Upper lobe of right lung (tissue), 1 donor: ENCODE results near the gene WWOX. TPM values are rescaled to one million over a fixed set of nuclear protein-coding genes. Genes with fewer than 3 reads are reported as not detected.

Source experiments
- ATAC-seq: fragments of 200-7000 bp; cut with Tn5 transposase; one replicate; pipeline ENCODE4 v1.9.1; 2020; ENCODE audit warnings: mild to moderate bottlenecking, moderate library complexity
- DNase-seq: peaks from one replicate; pipeline ENCODE4 v3.0.0-alpha.2; 2020
- H3K27ac ChIP-seq: fragments of 200-600 bp; one replicate; pipeline ENCODE4 v1.8.0; 2022
- H3K27me3 ChIP-seq: fragments of 200-600 bp; one replicate; pipeline ENCODE4 v1.8.0; 2022; ENCODE audit warnings: mild to moderate bottlenecking
- H3K36me3 ChIP-seq: fragments of 200-600 bp; one replicate; pipeline ENCODE4 v1.8.0; 2022
- H3K4me1 ChIP-seq: fragments of 200-600 bp; one replicate; pipeline ENCODE4 v1.8.0; 2022
- H3K4me3 ChIP-seq: fragments of 200-600 bp; one replicate; pipeline ENCODE4 v1.8.0; 2022; ENCODE audit warnings: mild to moderate bottlenecking
- H3K9me3 ChIP-seq: fragments of 200-600 bp; one replicate; pipeline ENCODE4 v1.8.0; 2022
- intact Hi-C: fragments of 100-400 bp; cut with DNase I; formaldehyde crosslinking; loops from one replicate; pipeline ENCODE4 v1.11.0; 2022
- total RNA-seq: library from RNA; stranded (reverse); fragmentation: NEBNext Ultra II Directional; extraction: Animal tissue kit (Norgen Biotek cat#: 25700); gene quantifications from one replicate; pipeline ENCODE4 v1.2.1, GENCODE V29; 2021
- TF ChIP-seq, protein P1 (sequence below): fragments of 200-600 bp; IDR thresholded peaks from one replicate; pipeline ENCODE4 v1.8.0; 2022; ENCODE audit warnings: antibody characterized with exemption
- donor health status: DM: no; HTN: yes; CAD: no; lungs with severe emphysema.

WWOX gene
- total RNA-seq, 1 donor from 2014 or later = 17.0 TPM

DNA sequence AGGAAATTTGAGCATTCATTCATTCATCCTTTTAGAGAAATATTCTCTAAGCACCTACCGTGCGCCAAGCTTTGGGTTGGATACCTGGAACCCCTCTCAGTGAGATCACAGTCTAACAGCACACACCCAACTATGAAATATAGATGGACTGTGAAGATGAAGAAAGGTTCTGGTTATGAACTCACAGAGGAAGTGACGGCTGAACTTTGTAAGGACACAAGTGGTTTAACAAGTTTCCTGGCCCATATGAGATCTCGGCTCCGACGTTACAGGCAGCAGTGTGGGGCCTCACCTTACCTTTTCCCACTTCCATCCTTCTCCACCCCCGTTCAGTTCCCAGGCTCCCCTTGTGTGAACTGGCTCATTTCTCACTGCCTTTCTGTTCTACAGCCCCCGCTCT is 1094.8 kb downstream of the WWOX start:
- Histone ChIP-seq H3K27me3 (no peaks in the 10 kb centered on the region), H3K27ac (no peak overlapping the region), H3K9me3 (no peaks in the 10 kb centered on the region), H3K4me3 (no peak overlapping the region), H3K4me1 (no peaks in the 10 kb centered on the region), H3K36me3 (no peaks in the 10 kb centered on the region)
- TF ChIP-seq, protein P1, sequence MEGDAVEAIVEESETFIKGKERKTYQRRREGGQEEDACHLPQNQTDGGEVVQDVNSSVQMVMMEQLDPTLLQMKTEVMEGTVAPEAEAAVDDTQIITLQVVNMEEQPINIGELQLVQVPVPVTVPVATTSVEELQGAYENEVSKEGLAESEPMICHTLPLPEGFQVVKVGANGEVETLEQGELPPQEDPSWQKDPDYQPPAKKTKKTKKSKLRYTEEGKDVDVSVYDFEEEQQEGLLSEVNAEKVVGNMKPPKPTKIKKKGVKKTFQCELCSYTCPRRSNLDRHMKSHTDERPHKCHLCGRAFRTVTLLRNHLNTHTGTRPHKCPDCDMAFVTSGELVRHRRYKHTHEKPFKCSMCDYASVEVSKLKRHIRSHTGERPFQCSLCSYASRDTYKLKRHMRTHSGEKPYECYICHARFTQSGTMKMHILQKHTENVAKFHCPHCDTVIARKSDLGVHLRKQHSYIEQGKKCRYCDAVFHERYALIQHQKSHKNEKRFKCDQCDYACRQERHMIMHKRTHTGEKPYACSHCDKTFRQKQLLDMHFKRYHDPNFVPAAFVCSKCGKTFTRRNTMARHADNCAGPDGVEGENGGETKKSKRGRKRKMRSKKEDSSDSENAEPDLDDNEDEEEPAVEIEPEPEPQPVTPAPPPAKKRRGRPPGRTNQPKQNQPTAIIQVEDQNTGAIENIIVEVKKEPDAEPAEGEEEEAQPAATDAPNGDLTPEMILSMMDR = no peak
- DNase-seq (no peak), ATAC-seq (no peak)
- intact Hi-C loops = no loop called here

DNA sequence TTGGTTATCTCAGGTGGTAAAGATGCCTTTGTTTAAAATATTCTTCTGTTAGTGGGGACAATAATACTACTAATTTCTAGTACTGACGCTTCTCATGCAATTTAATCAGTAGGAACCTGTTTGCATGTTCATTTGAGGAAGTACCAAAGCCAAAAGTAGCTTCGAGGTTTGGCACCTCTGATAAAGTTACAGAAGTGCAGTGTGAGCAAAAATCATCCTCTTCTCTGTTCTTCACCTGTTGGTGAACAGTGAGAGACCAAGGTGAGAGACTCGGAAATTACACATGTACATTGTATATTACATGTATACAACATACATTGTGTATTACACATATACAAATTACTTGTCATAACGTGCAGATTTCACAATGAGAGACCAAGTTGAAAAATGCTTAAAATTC is 1096.5 kb downstream of the WWOX start:
- TF ChIP-seq, protein P1 = no peak
- H3K9me3 ChIP-seq = no peaks in the 10 kb centered on the region
- H3K36me3 ChIP-seq = no peaks in the 10 kb centered on the region
- H3K4me3 ChIP-seq = no peak overlapping the region
- no peaks in the 10 kb centered on the region for H3K27me3 ChIP-seq
- H3K27ac ChIP-seq = no peak overlapping the region
- no peaks in the 10 kb centered on the region for H3K4me1 ChIP-seq
- intact Hi-C loops = no loop called here
- ATAC-seq = no peak
- DNase-seq = no peak

DNA sequence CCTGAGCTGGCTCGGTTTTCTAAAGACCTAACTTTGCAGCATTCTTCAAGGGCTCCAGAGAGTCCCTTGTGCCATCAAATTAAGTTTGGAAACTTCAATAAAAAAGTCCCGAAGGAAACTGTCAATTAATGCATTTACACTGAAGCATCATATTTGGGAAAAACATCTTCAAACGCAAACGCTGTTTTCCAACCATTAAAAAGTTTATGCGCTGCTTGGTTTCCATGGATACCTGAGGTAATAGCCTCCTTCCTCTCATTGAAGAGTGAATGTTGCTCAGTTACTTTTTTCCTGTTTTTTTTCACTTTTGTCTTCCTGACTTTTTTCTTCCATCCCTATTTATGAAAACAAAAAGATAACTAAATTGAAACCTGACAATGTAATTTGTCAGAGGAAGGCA is 1102.0 kb downstream of the WWOX start:
- Histone ChIP-seq H3K27me3 (no peaks in the 10 kb centered on the region), H3K27ac (no peak overlapping the region), H3K36me3 (no peaks in the 10 kb centered on the region), H3K4me3 (no peak overlapping the region), H3K9me3 (no peaks in the 10 kb centered on the region), H3K4me1 (no peaks in the 10 kb centered on the region)
- TF ChIP-seq, protein P1 = no peak
- no peak for ATAC-seq
- intact Hi-C loops = no loop called here
- no peak for DNase-seq

DNA sequence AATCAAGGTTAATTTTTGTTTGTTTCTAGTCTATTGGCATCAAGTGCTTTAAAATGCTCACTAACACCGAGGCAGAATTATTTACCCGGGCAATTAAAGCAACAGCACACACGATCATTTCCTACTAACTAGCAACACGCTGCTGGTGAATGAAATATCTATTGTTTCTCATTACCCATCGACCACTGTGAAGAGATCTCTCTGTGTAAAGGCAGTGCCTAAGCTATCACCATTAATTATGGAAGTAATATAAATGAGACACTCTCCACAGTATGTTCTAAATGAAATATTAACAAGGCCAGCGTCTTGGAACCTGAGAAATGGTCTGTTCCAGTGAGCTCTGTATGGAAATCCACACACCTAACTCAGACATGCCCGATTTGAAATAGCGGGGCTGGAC is 1103.5 kb downstream of the WWOX start:
- Histone ChIP-seq H3K36me3 (no peaks in the 10 kb centered on the region), H3K27me3 (no peaks in the 10 kb centered on the region), H3K27ac (no peak overlapping the region), H3K9me3 (no peaks in the 10 kb centered on the region), H3K4me3 (no peak overlapping the region), H3K4me1 (no peaks in the 10 kb centered on the region)
- TF ChIP-seq, protein P1 = no peak
- intact Hi-C loops = no loop called here
- ATAC-seq (no peak), DNase-seq (no peak)

DNA sequence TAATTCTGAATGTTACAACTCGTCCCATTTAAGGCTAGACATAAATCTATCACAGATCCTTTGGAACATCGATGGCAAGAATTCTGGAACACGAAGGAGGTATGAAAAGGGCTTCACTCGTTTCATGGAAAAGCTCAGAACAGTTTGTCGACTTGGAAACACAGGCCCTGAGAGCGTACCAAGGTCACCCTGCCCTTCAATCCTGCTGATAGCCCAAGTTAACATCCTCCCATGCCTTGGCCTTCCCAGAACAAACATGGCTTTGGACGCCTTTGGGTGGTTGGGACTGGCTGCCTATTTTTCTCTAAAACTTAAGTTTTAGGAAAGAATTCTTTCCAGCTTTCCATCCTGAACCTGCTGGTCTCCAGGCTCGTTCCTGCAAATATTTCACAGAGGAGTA is 1105.0 kb downstream of the WWOX start:
- Histone ChIP-seq H3K9me3 (no peaks in the 10 kb centered on the region), H3K36me3 (no peaks in the 10 kb centered on the region), H3K4me3 (no peak overlapping the region), H3K27me3 (no peaks in the 10 kb centered on the region), H3K4me1 (no peaks in the 10 kb centered on the region), H3K27ac (no peak overlapping the region)
- TF ChIP-seq, protein P1 = no peak
- intact Hi-C loops = no loop called here
- DNase-seq (no peak), ATAC-seq (no peak)

DNA sequence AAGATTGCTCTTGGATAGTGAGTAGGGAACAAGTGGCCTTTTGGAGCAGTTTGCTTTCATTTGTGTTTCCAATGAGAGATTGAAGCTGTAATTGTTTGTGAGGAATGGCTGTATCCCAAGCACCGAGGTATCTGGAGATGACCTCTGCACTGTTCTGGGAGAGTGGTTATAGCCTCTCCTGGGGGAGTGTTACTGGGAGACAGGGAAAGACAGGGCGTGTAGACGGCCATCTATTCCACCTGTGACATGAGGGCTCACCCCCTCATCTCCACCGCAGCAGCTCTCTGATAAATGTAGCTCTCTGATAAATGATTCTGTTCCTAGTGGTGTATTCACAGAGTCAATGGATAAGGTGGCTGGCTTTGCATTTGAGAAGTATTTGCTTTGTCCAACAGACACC is 1107.4 kb downstream of the WWOX start:
- H3K36me3 ChIP-seq = no peaks in the 10 kb centered on the region
- no peaks in the 10 kb centered on the region for H3K4me1 ChIP-seq
- no peak for ATAC-seq
- no peak overlapping the region for H3K4me3 ChIP-seq
- H3K27ac ChIP-seq = no peak overlapping the region
- TF ChIP-seq, protein P1 = no peak
- DNase-seq = no peak
- H3K9me3 ChIP-seq = no peaks in the 10 kb centered on the region
- intact Hi-C loops = no loop called here
- H3K27me3 ChIP-seq = no peaks in the 10 kb centered on the region
